ENCODE results near the gene TMEM250.

TMEM250 gene

DNA sequence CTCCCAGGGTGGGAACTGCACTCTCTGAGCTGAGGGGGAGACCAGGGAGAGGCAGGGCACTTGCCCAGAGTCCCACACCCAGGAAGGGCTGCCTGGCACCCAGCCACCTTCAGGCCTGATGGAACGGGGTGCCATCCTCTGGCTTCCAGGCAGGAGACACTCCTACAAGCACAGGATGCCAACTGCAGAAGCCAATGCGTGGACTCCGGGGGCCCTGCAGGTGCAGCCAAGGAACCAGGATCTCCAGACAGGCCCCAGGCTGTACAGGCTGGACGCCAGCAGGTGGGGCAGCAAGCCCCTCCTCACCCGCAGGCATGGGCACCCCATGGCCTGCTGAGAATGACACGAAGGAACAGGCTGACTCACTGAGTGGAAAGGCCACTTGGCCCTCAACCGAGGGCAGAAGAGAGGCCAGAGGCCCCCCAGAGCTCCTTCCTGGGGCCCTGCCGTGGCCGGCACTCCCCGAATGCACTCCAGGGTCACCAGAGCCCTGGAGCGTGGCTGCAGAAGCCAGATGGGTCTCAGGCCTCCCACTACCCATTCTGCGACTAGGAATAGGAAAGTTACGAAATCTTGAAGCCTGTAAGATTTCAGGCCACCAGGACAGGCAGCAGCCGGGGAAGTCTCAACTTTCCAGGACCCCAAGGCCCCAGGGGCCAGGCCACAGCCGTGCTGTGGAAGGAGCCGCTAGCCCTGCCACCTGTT, 39.3 kb downstream of the TMEM250 start:
- Histone ChIP-seq H3K9me3 (ENCODE audit: low read length) (no peaks in the 10 kb centered on the region), H3K79me2 (ENCODE audit: insufficient read depth, low read length) (no peaks in the 10 kb centered on the region), H3K27me3 (ENCODE audit: insufficient read depth, low read length) (peaks cover 6% of the 10 kb centered on the region; the same call in 1 of the 2 replicates), H3K4me1 (ENCODE audit: insufficient read depth, low read length, severe bottlenecking) (no peaks in the 10 kb centered on the region), H3K36me3 (ENCODE audit: insufficient read depth, low read length) (no peaks in the 10 kb centered on the region), H4K20me1 (ENCODE audit: insufficient read depth, low read length) (no peaks in the 10 kb centered on the region), H3K9ac (ENCODE audit: low read length) (no peak overlapping the region), H2AFZ (ENCODE audit: low read length) (no peak overlapping the region), H3K27ac (ENCODE audit: low read depth, low read length, poor library complexity, severe bottlenecking) (no peak overlapping the region), H3K4me2 (ENCODE audit: low read length) (no peak overlapping the region), H3K4me3 (ENCODE audit: low read depth, low read length, poor library complexity, severe bottlenecking) (no peak overlapping the region), H3K9me2 (ENCODE audit: low read depth, low read length) (no peaks in the 10 kb centered on the region), H3F3A (ENCODE audit: insufficient read depth, low read length) (no peaks in the 10 kb centered on the region)
- no peak for TF ChIP-seq EZH2 (IDR thresholded peaks at IDR 0.05; ENCODE audit: borderline replicate concordance, low read length)
- TF ChIP-seq, protein P1, sequence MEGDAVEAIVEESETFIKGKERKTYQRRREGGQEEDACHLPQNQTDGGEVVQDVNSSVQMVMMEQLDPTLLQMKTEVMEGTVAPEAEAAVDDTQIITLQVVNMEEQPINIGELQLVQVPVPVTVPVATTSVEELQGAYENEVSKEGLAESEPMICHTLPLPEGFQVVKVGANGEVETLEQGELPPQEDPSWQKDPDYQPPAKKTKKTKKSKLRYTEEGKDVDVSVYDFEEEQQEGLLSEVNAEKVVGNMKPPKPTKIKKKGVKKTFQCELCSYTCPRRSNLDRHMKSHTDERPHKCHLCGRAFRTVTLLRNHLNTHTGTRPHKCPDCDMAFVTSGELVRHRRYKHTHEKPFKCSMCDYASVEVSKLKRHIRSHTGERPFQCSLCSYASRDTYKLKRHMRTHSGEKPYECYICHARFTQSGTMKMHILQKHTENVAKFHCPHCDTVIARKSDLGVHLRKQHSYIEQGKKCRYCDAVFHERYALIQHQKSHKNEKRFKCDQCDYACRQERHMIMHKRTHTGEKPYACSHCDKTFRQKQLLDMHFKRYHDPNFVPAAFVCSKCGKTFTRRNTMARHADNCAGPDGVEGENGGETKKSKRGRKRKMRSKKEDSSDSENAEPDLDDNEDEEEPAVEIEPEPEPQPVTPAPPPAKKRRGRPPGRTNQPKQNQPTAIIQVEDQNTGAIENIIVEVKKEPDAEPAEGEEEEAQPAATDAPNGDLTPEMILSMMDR (IDR thresholded peaks at IDR 0.05; ENCODE audit: low read length): no peak

DNA sequence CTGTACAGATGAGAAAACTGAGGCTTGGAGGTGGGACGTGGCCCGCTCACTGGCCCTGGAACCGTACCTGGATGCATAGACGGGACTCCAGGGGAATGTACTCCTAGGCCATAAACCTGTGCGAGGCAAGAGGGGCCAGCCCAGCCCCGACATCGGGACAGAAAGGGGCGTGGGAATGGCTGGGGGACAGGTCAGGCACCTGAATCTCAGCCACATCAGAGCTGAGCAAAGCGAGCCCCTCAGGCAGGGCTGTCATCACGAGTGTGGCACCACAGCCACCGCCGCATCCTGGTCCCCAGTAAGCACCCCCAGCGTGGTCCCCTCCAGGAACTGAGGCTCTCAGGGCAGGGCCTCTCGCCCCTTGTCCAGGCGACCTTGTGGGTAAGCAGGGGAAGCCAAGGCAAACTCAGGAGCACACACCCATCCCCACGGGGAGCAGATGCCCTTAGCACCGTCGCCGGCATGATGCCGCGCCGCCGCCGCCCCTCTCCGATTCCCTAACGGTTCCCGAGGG, 40.1 kb downstream of the TMEM250 start:
- no peak overlapping the region for H3K4me2 ChIP-seq (ENCODE audit: low read length)
- no peaks in the 10 kb centered on the region for H3K36me3 ChIP-seq (ENCODE audit: insufficient read depth, low read length)
- no peak overlapping the region for H3K9ac ChIP-seq (ENCODE audit: low read length)
- no peak for TF ChIP-seq EZH2 (IDR thresholded peaks at IDR 0.05; ENCODE audit: borderline replicate concordance, low read length)
- TF ChIP-seq, protein P1 (IDR thresholded peaks at IDR 0.05; ENCODE audit: low read length): no peak
- no peaks in the 10 kb centered on the region for H3K4me1 ChIP-seq (ENCODE audit: insufficient read depth, low read length, severe bottlenecking)
- H3K27me3 ChIP-seq (ENCODE audit: insufficient read depth, low read length): peaks cover 6% of the 10 kb centered on the region; the same call in 1 of the 2 replicates
- H3F3A ChIP-seq (ENCODE audit: insufficient read depth, low read length): no peaks in the 10 kb centered on the region
- no peaks in the 10 kb centered on the region for H3K9me3 ChIP-seq (ENCODE audit: low read length)
- no peak overlapping the region for H2AFZ ChIP-seq (ENCODE audit: low read length)
- H3K27ac ChIP-seq (ENCODE audit: low read depth, low read length, poor library complexity, severe bottlenecking): no peak overlapping the region
- H3K4me3 ChIP-seq (ENCODE audit: low read depth, low read length, poor library complexity, severe bottlenecking): no peak overlapping the region
- H4K20me1 ChIP-seq (ENCODE audit: insufficient read depth, low read length): no peaks in the 10 kb centered on the region
- H3K79me2 ChIP-seq (ENCODE audit: insufficient read depth, low read length): no peaks in the 10 kb centered on the region
- H3K9me2 ChIP-seq (ENCODE audit: low read depth, low read length): no peaks in the 10 kb centered on the region

GRCh38 chr9:136078024-136078423, 40.7 kb downstream of the TMEM250 start:
- Histone ChIP-seq H3F3A (ENCODE audit: insufficient read depth, low read length) (no peaks in the 10 kb centered on the region), H3K9me2 (ENCODE audit: low read depth, low read length) (no peaks in the 10 kb centered on the region), H3K4me2 (ENCODE audit: low read length) (no peak overlapping the region), H3K4me1 (ENCODE audit: insufficient read depth, low read length, severe bottlenecking) (no peaks in the 10 kb centered on the region), H3K79me2 (ENCODE audit: insufficient read depth, low read length) (no peaks in the 10 kb centered on the region), H3K36me3 (ENCODE audit: insufficient read depth, low read length) (no peaks in the 10 kb centered on the region), H3K27me3 (ENCODE audit: insufficient read depth, low read length) (peaks cover 6% of the 10 kb centered on the region; the same call in 1 of the 2 replicates), H4K20me1 (ENCODE audit: insufficient read depth, low read length) (no peaks in the 10 kb centered on the region), H2AFZ (ENCODE audit: low read length) (no peak overlapping the region), H3K9me3 (ENCODE audit: low read length) (no peaks in the 10 kb centered on the region), H3K9ac (ENCODE audit: low read length) (no peak overlapping the region), H3K27ac (ENCODE audit: low read depth, low read length, poor library complexity, severe bottlenecking) (no peak overlapping the region), H3K4me3 (ENCODE audit: low read depth, low read length, poor library complexity, severe bottlenecking) (no peak overlapping the region)
- no peak for TF ChIP-seq EZH2 (IDR thresholded peaks at IDR 0.05; ENCODE audit: borderline replicate concordance, low read length)
- TF ChIP-seq, protein P1 (IDR thresholded peaks at IDR 0.05; ENCODE audit: low read length): no peak

All from OCI-LY1 (cell line).